HG02943 (cell line): Measurements from ENCODE around the gene GABRG3.
"Not testable (repeated sequence)": the region's sequence is repeated elsewhere in the genome, so short reads cannot be mapped to it uniquely, and the experiment has no call there.

Experiments used
- ATAC-seq: cut with Tn5 transposase; IDR thresholded peaks from one replicate; pipeline ENCODE4 v1.9.1; 2021; ENCODE audit warnings: mild to moderate bottlenecking, low read depth, moderate library complexity; ENCODE audit not compliant: unreplicated experiment

GABRG3 gene

GRCh38 chr15:27166917-27167316 is 195.9 kb downstream of the GABRG3 start:
- no peak for ATAC-seq

GRCh38 chr15:27167738-27168137 is 196.8 kb downstream of the GABRG3 start:
- no peak for ATAC-seq

GRCh38 chr15:27170851-27171250 is 199.9 kb downstream of the GABRG3 start:
- no peak for ATAC-seq

GRCh38 chr15:27172821-27173220 is 201.8 kb downstream of the GABRG3 start:
- ATAC-seq: no peak

- no peak for ATAC-seq
Measured at GRCh38 chr15:27175472-27176153, 204.6 kb downstream of the GABRG3 start.

GRCh38 chr15:27176785-27177406 is 205.9 kb downstream of the GABRG3 start:
- ATAC-seq: no peak

- no peak for ATAC-seq
Measured at GRCh38 chr15:27179789-27180188, 208.8 kb downstream of the GABRG3 start.

GRCh38 chr15:27182561-27183110 is 211.7 kb downstream of the GABRG3 start:
- ATAC-seq: no peak

GRCh38 chr15:27183201-27183600 is 212.2 kb downstream of the GABRG3 start:
- ATAC-seq: no peak

- not testable (repeated sequence) for ATAC-seq
Measured at GRCh38 chr15:27191515-27191914, 220.5 kb downstream of the GABRG3 start.

- no peak for ATAC-seq
Measured at GRCh38 chr15:27196691-27197090, 225.7 kb downstream of the GABRG3 start.

GRCh38 chr15:27201425-27201824 is 230.4 kb downstream of the GABRG3 start:
- no peak for ATAC-seq

GRCh38 chr15:27210176-27210575 is 239.2 kb downstream of the GABRG3 start:
- ATAC-seq: no peak

GRCh38 chr15:27214032-27214431 is 243.1 kb downstream of the GABRG3 start:
- no peak for ATAC-seq

- no peak for ATAC-seq
Measured at GRCh38 chr15:27214961-27215360, 244.0 kb downstream of the GABRG3 start.

GRCh38 chr15:27218426-27218825 is 247.4 kb downstream of the GABRG3 start:
- no peak for ATAC-seq

- ATAC-seq: no peak
Measured at GRCh38 chr15:27219636-27220035, 248.7 kb downstream of the GABRG3 start.

GRCh38 chr15:27220199-27220598 is 249.2 kb downstream of the GABRG3 start:
- no peak for ATAC-seq

- no peak for ATAC-seq
Measured at GRCh38 chr15:27222479-27222878, 251.5 kb downstream of the GABRG3 start.

GRCh38 chr15:27223179-27223578 is 252.2 kb downstream of the GABRG3 start:
- no peak for ATAC-seq

GRCh38 chr15:27231811-27232210 is 260.8 kb downstream of the GABRG3 start:
- ATAC-seq: no peak

- no peak for ATAC-seq
Measured at GRCh38 chr15:27232876-27233275, 261.9 kb downstream of the GABRG3 start.
